HepG2 (cell line): ENCODE data around the gene SLC35F6. TPM values are rescaled to one million over a fixed set of nuclear protein-coding genes. Genes with fewer than 3 reads are reported as not detected.

Experiments used
- CHD4 ChIP-seq: fragments of 200-600 bp; sonication (generic); IDR thresholded peaks from 2 replicates; pipeline ENCODE4 v1.7.0; 2017; ENCODE audit warnings: mild to moderate bottlenecking, low read length, borderline replicate concordance
- ELF3 ChIP-seq: IDR thresholded peaks from 2 replicates; pipeline ENCODE4 v1.6.1; 2016; ENCODE audit warnings: missing genetic modification reagents, missing compliant biosample characterization
- FOSL2 ChIP-seq: sonication (generic); formaldehyde crosslinking; IDR thresholded peaks from 2 replicates; pipeline ENCODE4 v1.4.0; 2020; ENCODE audit warnings: missing genetic modification reagents
- HMGA1 ChIP-seq: sonication (generic); formaldehyde crosslinking; conservative IDR thresholded peaks from 2 replicates; pipeline ENCODE4 v1.4.0; 2020; ENCODE audit warnings: missing genetic modification reagents
- HOXA7 ChIP-seq: sonication (generic); formaldehyde crosslinking; IDR thresholded peaks from 2 replicates; pipeline ENCODE4 v1.8.1; 2022; ENCODE audit warnings: mild to moderate bottlenecking, missing genetic modification reagents, moderate library complexity
- NBN ChIP-seq: fragments of 450-650 bp; conservative IDR thresholded peaks from 2 replicates; pipeline ENCODE4 v1.6.1; 2017
- U2AF1 ChIP-seq: fragments of 200-400 bp; formaldehyde crosslinking; optimal IDR thresholded peaks from 2 replicates; pipeline ENCODE3; 2017; ENCODE audit warnings: mild to moderate bottlenecking, low read depth, low read length
- ZC3H4 ChIP-seq: sonication (generic); formaldehyde crosslinking; IDR thresholded peaks from 2 replicates; pipeline ENCODE4 v1.4.0; 2020; ENCODE audit warnings: missing genetic modification reagents, borderline replicate concordance
- ZNF143 ChIP-seq: sonication (generic); formaldehyde crosslinking; IDR thresholded peaks from 2 replicates; pipeline ENCODE4 v1.4.0; 2020; ENCODE audit warnings: missing genetic modification reagents
- ZNF501 ChIP-seq: sonication (generic); formaldehyde crosslinking; IDR thresholded peaks from 2 replicates; pipeline ENCODE4 v1.5.1; 2020; ENCODE audit warnings: mild to moderate bottlenecking, moderate library complexity, missing genetic modification reagents
- ZNF605 ChIP-seq: sonication (generic); formaldehyde crosslinking; IDR thresholded peaks from 2 replicates; pipeline ENCODE4 v1.8.0; 2022; ENCODE audit warnings: mild to moderate bottlenecking, missing genetic modification reagents
- polyA plus RNA-seq, 8 experiments: library from polyadenylated mRNA; depleted of rRNA in 3 of 8; stranded (reverse) in 7 of 8; unstranded in 1 of 8; fragments of >200 nt; fragmentation: Illumina TruSeq in 4 of 8; extraction: Trizol in 4 of 8; gene quantifications; 2 replicates each; pipeline versions ENCODE4 v1.2.1 to v1.2.3, GENCODE V29; 2011 to 2016; ENCODE audit warnings: low read depth in 4 of 8, missing spikeins in 1 of 8, mixed read lengths in 1 of 8; ENCODE audit not compliant: insufficient read depth in 1 of 8
- total RNA-seq, 5 experiments: library from RNA; depleted of rRNA; stranded (reverse); fragments of >200 nt; fragmentation: Illumina TruSeq; extraction: Trizol; gene quantifications; 2 replicates each; pipeline ENCODE4 v1.2.3, GENCODE V29; 2016; ENCODE audit warnings: low read depth in 1 of 5
- TF ChIP-seq, protein P1 (sequence below): sonication (generic); formaldehyde crosslinking; IDR thresholded peaks from 2 replicates; pipeline ENCODE4 v1.8.1; 2023; ENCODE audit warnings: mild to moderate bottlenecking, moderate library complexity, missing genetic modification reagents
- TF ChIP-seq, protein P2 (sequence below): sonication (generic); formaldehyde crosslinking; IDR thresholded peaks from 2 replicates; pipeline ENCODE4 v1.4.0; 2020; ENCODE audit warnings: missing genetic modification reagents, borderline replicate concordance
- TF ChIP-seq, protein P3 (sequence below): sonication (generic); formaldehyde crosslinking; IDR thresholded peaks from 2 replicates; pipeline ENCODE4 v1.8.1; 2023; ENCODE audit warnings: mild to moderate bottlenecking, missing genetic modification reagents
- TF ChIP-seq, protein P4 (sequence below): IDR thresholded peaks from 2 replicates; pipeline ENCODE4 v1.6.1; 2018; ENCODE audit warnings: missing genetic modification reagents, mild to moderate bottlenecking, missing compliant biosample characterization
- TF ChIP-seq, protein P5 (sequence below): sonication (generic); formaldehyde crosslinking; IDR thresholded peaks from 2 replicates; pipeline ENCODE4; 2020; ENCODE audit warnings: missing genetic modification reagents, mild to moderate bottlenecking, borderline replicate concordance
- TF ChIP-seq, protein P6 (sequence below): sonication (generic); formaldehyde crosslinking; IDR thresholded peaks from 2 replicates; pipeline ENCODE4 v1.4.0; 2020; ENCODE audit warnings: missing genetic modification reagents

The SLC35F6 gene
- total and polyA plus RNA-seq, 2 of the 13 experiments (the other 11 are each of a cell fraction or from before 2014, with no cell fraction given): 15.2 to 21.2 TPM

DNA sequence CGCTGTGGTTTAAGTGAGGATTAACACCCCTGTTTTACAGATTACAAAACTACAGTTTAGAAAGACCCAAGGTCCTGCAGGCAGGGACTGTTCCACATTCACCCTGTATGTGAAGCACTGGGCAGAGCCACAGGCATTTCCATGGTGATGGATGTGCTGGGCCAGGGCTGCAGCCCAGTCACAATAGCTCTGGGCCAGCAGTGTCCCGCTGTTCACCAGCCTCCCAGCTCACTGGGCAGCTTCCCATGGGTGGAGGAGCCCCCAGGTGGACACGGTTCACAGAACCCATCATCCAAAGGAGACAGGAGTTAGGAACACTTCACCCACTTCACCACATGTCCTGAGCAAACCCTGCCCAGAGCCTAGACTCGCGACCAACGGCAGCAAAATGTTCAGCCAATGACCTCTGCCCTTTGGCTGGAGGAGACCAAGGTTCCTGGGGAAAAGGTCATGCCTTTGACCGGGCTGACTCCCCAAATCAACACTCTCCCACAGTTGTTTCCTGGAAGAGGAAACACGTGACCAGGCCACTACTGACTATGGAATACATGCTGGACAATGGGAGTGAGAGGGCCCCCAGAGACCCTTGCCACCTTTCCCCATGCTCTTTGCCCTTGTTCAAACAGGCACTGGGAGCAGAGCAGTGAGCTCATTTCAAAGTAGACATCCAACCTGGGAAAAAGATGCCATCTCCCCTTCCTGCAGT, 28.0 kb upstream of the SLC35F6 start (continued):
- no peak for TF ChIP-seq HOXA7 (CRISPR knock-in tag)
- TF ChIP-seq U2AF1: no peak
- TF ChIP-seq ZNF605 (CRISPR knock-in tag): peak; percentile 57; the same call in 1 of the 2 replicates
- no peak; the same call in 1 of the 2 replicates for TF ChIP-seq ZNF501 (CRISPR knock-in tag)
- TF ChIP-seq, protein P1, sequence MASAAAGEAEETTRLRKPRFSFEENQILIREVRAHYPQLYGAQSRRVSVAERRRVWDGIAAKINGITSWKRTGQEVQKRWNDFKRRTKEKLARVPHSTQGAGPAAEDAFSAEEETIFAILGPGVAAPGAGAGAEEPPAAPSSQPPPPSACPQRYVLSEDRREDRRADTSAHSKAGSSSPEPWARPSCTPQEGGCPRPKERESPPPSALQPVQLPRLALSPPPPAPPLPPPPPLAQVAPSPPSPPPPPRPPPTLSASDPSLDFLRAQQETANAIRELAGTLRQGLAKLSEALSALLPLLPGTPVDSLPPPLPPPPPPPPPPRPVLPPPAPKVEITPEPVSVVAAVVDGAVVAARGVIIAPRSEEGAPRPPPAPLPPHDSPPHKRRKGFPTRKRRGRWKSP (CRISPR knock-in tag): no peak
- no peak for TF ChIP-seq NBN
- no peak for TF ChIP-seq ZNF143 (CRISPR knock-in tag)
- TF ChIP-seq, protein P2, sequence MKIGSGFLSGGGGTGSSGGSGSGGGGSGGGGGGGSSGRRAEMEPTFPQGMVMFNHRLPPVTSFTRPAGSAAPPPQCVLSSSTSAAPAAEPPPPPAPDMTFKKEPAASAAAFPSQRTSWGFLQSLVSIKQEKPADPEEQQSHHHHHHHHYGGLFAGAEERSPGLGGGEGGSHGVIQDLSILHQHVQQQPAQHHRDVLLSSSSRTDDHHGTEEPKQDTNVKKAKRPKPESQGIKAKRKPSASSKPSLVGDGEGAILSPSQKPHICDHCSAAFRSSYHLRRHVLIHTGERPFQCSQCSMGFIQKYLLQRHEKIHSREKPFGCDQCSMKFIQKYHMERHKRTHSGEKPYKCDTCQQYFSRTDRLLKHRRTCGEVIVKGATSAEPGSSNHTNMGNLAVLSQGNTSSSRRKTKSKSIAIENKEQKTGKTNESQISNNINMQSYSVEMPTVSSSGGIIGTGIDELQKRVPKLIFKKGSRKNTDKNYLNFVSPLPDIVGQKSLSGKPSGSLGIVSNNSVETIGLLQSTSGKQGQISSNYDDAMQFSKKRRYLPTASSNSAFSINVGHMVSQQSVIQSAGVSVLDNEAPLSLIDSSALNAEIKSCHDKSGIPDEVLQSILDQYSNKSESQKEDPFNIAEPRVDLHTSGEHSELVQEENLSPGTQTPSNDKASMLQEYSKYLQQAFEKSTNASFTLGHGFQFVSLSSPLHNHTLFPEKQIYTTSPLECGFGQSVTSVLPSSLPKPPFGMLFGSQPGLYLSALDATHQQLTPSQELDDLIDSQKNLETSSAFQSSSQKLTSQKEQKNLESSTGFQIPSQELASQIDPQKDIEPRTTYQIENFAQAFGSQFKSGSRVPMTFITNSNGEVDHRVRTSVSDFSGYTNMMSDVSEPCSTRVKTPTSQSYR (CRISPR knock-in tag): no peak
- TF ChIP-seq CHD4: no peak
- TF ChIP-seq, protein P3, sequence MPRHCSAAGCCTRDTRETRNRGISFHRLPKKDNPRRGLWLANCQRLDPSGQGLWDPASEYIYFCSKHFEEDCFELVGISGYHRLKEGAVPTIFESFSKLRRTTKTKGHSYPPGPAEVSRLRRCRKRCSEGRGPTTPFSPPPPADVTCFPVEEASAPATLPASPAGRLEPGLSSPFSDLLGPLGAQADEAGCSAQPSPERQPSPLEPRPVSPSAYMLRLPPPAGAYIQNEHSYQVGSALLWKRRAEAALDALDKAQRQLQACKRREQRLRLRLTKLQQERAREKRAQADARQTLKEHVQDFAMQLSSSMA (CRISPR knock-in tag): no peak
- TF ChIP-seq, protein P4, sequence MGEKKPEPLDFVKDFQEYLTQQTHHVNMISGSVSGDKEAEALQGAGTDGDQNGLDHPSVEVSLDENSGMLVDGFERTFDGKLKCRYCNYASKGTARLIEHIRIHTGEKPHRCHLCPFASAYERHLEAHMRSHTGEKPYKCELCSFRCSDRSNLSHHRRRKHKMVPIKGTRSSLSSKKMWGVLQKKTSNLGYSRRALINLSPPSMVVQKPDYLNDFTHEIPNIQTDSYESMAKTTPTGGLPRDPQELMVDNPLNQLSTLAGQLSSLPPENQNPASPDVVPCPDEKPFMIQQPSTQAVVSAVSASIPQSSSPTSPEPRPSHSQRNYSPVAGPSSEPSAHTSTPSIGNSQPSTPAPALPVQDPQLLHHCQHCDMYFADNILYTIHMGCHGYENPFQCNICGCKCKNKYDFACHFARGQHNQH (CRISPR knock-in tag): peak; percentile 61
- TF ChIP-seq, protein P5, sequence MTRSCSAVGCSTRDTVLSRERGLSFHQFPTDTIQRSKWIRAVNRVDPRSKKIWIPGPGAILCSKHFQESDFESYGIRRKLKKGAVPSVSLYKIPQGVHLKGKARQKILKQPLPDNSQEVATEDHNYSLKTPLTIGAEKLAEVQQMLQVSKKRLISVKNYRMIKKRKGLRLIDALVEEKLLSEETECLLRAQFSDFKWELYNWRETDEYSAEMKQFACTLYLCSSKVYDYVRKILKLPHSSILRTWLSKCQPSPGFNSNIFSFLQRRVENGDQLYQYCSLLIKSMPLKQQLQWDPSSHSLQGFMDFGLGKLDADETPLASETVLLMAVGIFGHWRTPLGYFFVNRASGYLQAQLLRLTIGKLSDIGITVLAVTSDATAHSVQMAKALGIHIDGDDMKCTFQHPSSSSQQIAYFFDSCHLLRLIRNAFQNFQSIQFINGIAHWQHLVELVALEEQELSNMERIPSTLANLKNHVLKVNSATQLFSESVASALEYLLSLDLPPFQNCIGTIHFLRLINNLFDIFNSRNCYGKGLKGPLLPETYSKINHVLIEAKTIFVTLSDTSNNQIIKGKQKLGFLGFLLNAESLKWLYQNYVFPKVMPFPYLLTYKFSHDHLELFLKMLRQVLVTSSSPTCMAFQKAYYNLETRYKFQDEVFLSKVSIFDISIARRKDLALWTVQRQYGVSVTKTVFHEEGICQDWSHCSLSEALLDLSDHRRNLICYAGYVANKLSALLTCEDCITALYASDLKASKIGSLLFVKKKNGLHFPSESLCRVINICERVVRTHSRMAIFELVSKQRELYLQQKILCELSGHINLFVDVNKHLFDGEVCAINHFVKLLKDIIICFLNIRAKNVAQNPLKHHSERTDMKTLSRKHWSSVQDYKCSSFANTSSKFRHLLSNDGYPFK: peak; percentile 67
- TF ChIP-seq ELF3 (CRISPR knock-in tag): peak; percentile 70
- TF ChIP-seq, protein P6, sequence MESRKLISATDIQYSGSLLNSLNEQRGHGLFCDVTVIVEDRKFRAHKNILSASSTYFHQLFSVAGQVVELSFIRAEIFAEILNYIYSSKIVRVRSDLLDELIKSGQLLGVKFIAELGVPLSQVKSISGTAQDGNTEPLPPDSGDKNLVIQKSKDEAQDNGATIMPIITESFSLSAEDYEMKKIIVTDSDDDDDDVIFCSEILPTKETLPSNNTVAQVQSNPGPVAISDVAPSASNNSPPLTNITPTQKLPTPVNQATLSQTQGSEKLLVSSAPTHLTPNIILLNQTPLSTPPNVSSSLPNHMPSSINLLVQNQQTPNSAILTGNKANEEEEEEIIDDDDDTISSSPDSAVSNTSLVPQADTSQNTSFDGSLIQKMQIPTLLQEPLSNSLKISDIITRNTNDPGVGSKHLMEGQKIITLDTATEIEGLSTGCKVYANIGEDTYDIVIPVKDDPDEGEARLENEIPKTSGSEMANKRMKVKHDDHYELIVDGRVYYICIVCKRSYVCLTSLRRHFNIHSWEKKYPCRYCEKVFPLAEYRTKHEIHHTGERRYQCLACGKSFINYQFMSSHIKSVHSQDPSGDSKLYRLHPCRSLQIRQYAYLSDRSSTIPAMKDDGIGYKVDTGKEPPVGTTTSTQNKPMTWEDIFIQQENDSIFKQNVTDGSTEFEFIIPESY (CRISPR knock-in tag): no peak
- TF ChIP-seq ZC3H4 (CRISPR knock-in tag): no peak
- TF ChIP-seq HMGA1: no peak
- TF ChIP-seq FOSL2 (CRISPR knock-in tag): no peak
